Lung (tissue), 16 donors: ENCODE measurements around the gene CRPPA. TPM values are rescaled to one million over a fixed set of nuclear protein-coding genes. Genes with fewer than 3 reads are reported as not detected.

Source experiments
- ATAC-seq: fragments of 200-7000 bp; cut with Tn5 transposase; one replicate; pipeline ENCODE4 v1.9.1; 2020; ENCODE audit warnings: moderate number of reproducible peaks; ENCODE audit not compliant: insufficient read depth, low FRiP score
- DNase-seq, 3 donors: peaks; one replicate each; pipeline ENCODE4 v3.0.0-alpha.2; 2013 to 2017
- H3K27ac ChIP-seq, 2 donors: one replicate each; pipeline ENCODE4 v1.5.1; 2013; ENCODE audit warnings: mild to moderate bottlenecking in 2 of 2, moderate library complexity in 2 of 2, control low read depth in 1 of 2, inconsistent platforms in 1 of 2, low read depth in 1 of 2, low read length in 1 of 2
- H3K27me3 ChIP-seq, 3 donors: one replicate each; pipeline ENCODE4 v1.5.1; 2013; ENCODE audit warnings: low read length in 2 of 3; ENCODE audit not compliant: control insufficient read depth in 3 of 3, insufficient read depth in 3 of 3
- H3K36me3 ChIP-seq, 4 donors: one replicate each; pipeline ENCODE4 v1.5.1; 2013; ENCODE audit warnings: low read length in 4 of 4, mild to moderate bottlenecking in 1 of 4, moderate library complexity in 1 of 4; ENCODE audit not compliant: control insufficient read depth in 4 of 4, insufficient read depth in 4 of 4
- H3K4me1 ChIP-seq, 5 donors: one replicate each; pipeline ENCODE4 v1.5.1; 2013; ENCODE audit warnings: low read length in 5 of 5, mild to moderate bottlenecking in 2 of 5, moderate library complexity in 1 of 5; ENCODE audit not compliant: control insufficient read depth in 5 of 5, insufficient read depth in 5 of 5
- H3K4me3 ChIP-seq: one replicate; pipeline ENCODE4 v1.5.1; 2013; ENCODE audit warnings: mild to moderate bottlenecking, control low read depth, moderate library complexity
- H3K9ac ChIP-seq, 2 donors: one replicate each; pipeline ENCODE4 v1.5.1; 2013; ENCODE audit warnings: low read length in 2 of 2, control low read depth in 1 of 2; ENCODE audit not compliant: insufficient read depth in 1 of 2
- H3K9me3 ChIP-seq, 4 donors: one replicate each; pipeline ENCODE4 v1.5.1; 2013; ENCODE audit warnings: low read length in 3 of 4, mild to moderate bottlenecking in 1 of 4, moderate library complexity in 1 of 4; ENCODE audit not compliant: control insufficient read depth in 4 of 4, insufficient read depth in 3 of 4
- WGBS, 2 donors: extraction: QIAGEN DNeasy Blood & Tissue Kit; methylation state at CpG; one replicate each; pipeline ENCODE4 v1.1.7; 2013; 5-methylcytosine and 5-hydroxymethylcytosine counted together
- long read RNA-seq, 5 donors: transcript quantifications; one replicate each; lab custom pipeline, GENCODE V29; 2026
- polyA plus RNA-seq, 2 donors: library from polyadenylated mRNA; stranded (reverse); fragments of 200-250 nt; gene quantifications; one replicate each; pipeline ENCODE4 v1.2.1, GENCODE V29; 2013
- total RNA-seq, 2 donors: library from RNA; depleted of rRNA in 1 of 2; stranded (reverse); fragments of >200 nt in 1 of 2; gene quantifications; one replicate each; pipeline ENCODE4 v1.2.1, GENCODE V29; 2014 to 2021
- TF ChIP-seq, protein P1 (sequence below): IDR thresholded peaks from 2 replicates; pipeline ENCODE4 v1.5.1; 2012; ENCODE audit warnings: mild to moderate bottlenecking; ENCODE audit errors: control extremely low read depth, extremely low read depth
- donor health status: control.
- donor health status: control.
- donor health status: Bipolar disorder and iron deficiency.
- donor health status: healthy.
- donor health status: DM: yes; HTN: yes; CAD: no.

The CRPPA gene
- 1 to 10 TPM; 3.6 to 8.6 TPM for total RNA-seq
- under 1 TPM; 0.38 to 0.41 TPM for polyA plus RNA-seq
- long read RNA-seq, donor 1: 0 reads
- long read RNA-seq, donor 2: 0 reads
- long read RNA-seq, donor 3: 0 reads
- long read RNA-seq, donor 4: 0 reads
- long read RNA-seq, donor 5: 0 reads

DNA sequence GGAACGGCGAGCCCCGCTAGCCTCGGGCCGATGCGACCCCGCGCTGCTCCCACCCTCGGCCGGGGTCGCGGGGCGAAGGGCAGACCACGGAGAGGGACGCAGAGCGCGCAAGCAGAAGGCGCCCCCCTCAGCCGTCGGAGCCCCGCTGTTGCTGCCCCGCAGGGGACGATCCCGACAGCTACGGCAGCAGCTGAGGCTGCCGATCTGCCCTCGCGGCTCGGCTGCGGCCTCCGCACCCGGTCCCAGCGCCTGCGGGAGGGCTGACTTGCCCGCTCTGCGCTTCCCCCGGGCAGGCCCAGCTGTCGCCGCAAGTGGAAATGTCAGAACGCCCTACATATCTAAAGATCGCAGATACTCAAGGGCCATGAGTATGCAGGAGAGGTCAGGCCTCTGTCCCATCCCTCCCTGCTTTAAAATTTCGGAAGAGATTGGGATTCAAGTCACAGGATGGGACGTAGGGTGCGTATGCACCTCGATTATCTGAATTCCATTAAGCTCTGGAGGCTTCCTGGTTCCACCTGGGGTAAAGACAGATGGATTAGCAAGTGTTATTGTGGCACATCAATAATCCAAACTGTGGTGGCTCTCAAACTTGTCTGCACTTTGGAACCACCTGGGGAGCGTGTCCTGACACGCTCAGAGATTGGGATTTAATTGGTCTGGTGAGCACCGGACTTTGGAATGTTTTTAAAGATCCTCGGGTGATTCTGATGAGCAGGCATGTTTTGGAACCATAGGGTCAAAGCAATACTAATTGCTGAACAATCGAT lies at the start of gene CRPPA:
CRPPA (minus strand) TSS at position 206 of the 770 bp plus-strand sequence. CDS start 216 bp downstream, outside the sequence.
- 10 to 12% methylated on average over 45 to 50 of the region's 50 CpGs for WGBS, 2 donors
- DNase-seq: peak; percentile 60 to 64 (median 60)
- H3K4me1 ChIP-seq: peaks cover 0 to 30% (median 0%) of the 10 kb centered on the region in 5 donors

DNA sequence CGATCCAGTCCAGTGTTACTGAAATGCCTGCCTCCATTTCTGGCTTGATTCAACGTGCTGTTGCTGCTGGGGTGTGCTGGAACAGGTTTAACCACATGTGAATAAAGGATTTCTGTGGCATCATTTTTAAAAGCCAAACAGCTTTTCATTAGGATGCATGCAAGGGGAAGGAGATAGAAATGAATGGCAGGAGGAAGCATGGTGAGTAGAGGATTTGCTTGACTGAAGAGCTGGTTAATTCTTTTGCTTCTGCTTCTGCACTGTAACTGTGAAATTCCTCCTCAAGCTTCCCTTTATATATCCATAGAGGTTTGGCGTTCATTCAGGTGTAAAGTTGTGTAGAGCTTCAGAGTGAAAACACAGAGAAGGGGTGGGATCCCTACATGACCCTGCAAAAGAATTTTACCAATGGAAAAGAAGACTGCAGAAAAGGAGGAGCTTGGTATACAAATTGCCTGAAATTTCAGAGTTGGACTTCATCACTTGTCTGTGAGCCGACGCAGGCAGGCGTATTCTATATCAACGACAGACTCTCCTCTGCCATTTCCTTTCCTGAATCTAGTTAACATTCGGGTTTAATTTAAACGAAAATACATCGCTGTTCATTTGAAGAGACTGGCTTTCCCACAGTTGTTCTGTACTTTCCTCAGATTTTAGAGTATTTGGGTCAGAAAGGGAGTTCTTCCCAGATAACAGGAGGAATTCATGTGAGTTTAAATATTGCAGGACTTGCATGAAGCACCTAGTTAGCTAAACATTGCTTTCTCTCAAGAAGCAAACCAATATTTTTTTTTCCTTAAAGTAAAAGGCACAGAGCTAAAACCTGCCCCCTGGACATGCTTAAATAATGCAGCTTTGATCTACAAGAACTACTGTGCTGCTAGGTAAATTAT lies 44.4 kb upstream of the CRPPA start, which contains the start of gene SOSTDC1:
SOSTDC1 (minus strand) TSS at position 270 of the 893 bp plus-strand sequence; CDS start at position 200, 70 bp downstream.
- no peaks in the 10 kb centered on the region for H3K27me3 ChIP-seq
- 17 to 26% methylated on average over 10 of the region's 10 CpGs for WGBS, 2 donors
- peaks cover 2 to 29% (median 3%) of the 10 kb centered on the region in 5 donors for H3K4me1 ChIP-seq
- DNase-seq: peak; percentile 70 to 93 (median 92)
- H3K9me3 ChIP-seq: no peaks in the 10 kb centered on the region
- no peak for ATAC-seq
- no peak within 1 kb of the TSS for H3K27ac ChIP-seq
- TF ChIP-seq, protein P1, sequence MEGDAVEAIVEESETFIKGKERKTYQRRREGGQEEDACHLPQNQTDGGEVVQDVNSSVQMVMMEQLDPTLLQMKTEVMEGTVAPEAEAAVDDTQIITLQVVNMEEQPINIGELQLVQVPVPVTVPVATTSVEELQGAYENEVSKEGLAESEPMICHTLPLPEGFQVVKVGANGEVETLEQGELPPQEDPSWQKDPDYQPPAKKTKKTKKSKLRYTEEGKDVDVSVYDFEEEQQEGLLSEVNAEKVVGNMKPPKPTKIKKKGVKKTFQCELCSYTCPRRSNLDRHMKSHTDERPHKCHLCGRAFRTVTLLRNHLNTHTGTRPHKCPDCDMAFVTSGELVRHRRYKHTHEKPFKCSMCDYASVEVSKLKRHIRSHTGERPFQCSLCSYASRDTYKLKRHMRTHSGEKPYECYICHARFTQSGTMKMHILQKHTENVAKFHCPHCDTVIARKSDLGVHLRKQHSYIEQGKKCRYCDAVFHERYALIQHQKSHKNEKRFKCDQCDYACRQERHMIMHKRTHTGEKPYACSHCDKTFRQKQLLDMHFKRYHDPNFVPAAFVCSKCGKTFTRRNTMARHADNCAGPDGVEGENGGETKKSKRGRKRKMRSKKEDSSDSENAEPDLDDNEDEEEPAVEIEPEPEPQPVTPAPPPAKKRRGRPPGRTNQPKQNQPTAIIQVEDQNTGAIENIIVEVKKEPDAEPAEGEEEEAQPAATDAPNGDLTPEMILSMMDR: no peak
- H3K9ac ChIP-seq: peak within 1 kb of the TSS; percentile 13 to 82
- H3K36me3 ChIP-seq: no peaks in the 10 kb centered on the region
- H3K4me3 ChIP-seq: no peak within 1 kb of the TSS

More for the DNA sequence above, at the start of gene CRPPA:
- H3K9me3 ChIP-seq: no peaks in the 10 kb centered on the region
- TF ChIP-seq, protein P1: no peak
- H3K27me3 ChIP-seq: no peaks in the 10 kb centered on the region
- peak within 1 kb of the TSS; percentile 99 to 100 for H3K27ac ChIP-seq
- H3K9ac ChIP-seq: peak within 1 kb of the TSS; percentile 72 to 92
- ATAC-seq: peak; percentile 69
- H3K36me3 ChIP-seq: no peaks in the 10 kb centered on the region
- peak within 1 kb of the TSS; percentile 71 for H3K4me3 ChIP-seq

DNA sequence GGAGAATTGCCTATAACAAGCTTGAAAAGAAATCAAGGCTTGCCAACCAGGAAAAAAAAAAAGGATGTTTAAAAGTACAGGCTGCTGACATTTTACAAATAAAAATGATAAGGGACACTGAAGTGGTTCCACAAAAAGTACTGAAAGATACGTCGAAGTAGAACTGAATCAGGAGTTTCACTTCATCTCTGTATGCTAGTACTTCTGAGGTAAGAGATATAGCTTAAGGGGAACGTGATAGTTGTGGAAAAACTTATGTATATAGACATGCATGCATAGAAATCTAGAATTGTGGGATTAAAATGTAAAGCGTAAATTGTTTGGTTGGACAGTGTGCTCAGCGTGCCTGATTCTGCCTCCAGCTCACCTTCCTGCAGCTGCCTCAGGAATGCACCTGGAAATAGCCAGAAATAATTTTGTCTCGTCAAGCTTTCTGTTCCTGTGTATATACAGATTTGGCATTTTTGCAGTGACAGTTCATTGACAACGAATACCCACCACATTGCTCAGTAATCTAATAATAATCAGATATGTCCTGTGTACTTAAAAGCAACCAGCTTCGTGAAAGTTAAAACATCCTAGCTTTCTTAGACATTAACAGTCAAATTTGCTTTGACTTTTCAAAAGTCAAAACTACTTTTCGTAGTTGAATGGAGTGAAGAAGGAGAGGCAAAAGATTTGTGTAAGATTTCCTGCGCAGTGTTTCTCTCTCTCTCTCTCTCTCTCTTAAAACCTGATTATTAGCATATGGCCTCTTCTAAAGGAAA lies 42.8 kb upstream of the CRPPA start:
- no peaks in the 10 kb centered on the region for H3K36me3 ChIP-seq
- H3K9ac ChIP-seq: peak overlapping the region; percentile 42 to 82
- no peaks in the 10 kb centered on the region for H3K9me3 ChIP-seq
- no peak overlapping the region for H3K4me3 ChIP-seq
- no peak overlapping the region for H3K27ac ChIP-seq
- TF ChIP-seq, protein P1: no peak
- H3K4me1 ChIP-seq: peaks cover 2 to 29% (median 3%) of the 10 kb centered on the region in 5 donors
- H3K27me3 ChIP-seq: no peaks in the 10 kb centered on the region
- WGBS, 2 donors: 45 to 69% methylated on average over 10 of the region's 10 CpGs
- peak; percentile 22 for ATAC-seq
- DNase-seq: peak in 2 of 3 donors; percentile 66 to 74
